Muscle of leg (tissue), 11 donors: ENCODE measurements around the gene GPR89A. TPM values are rescaled to one million over a fixed set of nuclear protein-coding genes. Genes with fewer than 3 reads are reported as not detected.
A peak's percentile ranks its signal among the peaks of the same experiment; 100 is the strongest.
"Not testable (repeated sequence)": the region's sequence is repeated elsewhere in the genome, so short reads cannot be mapped to it uniquely, and the experiment has no call there.

ENCODE experiments used
- DNase-seq: peaks from one replicate; pipeline ENCODE4 v3.0.0; 2013
- H3K27ac ChIP-seq: one replicate; pipeline ENCODE4 v1.5.1; 2013; ENCODE audit warnings: mild to moderate bottlenecking, low read length, control low read depth
- H3K27me3 ChIP-seq: one replicate; pipeline ENCODE4 v1.6.1; 2013; ENCODE audit warnings: low read length; ENCODE audit not compliant: control insufficient read depth, insufficient read depth
- H3K36me3 ChIP-seq: one replicate; pipeline ENCODE4 v1.6.1; 2013; ENCODE audit warnings: low read length; ENCODE audit not compliant: control insufficient read depth, insufficient read depth
- H3K4me1 ChIP-seq: one replicate; pipeline ENCODE4 v1.6.1; 2013; ENCODE audit warnings: low read length; ENCODE audit not compliant: control insufficient read depth, insufficient read depth
- H3K4me3 ChIP-seq: one replicate; pipeline ENCODE4 v1.5.1; 2013; ENCODE audit warnings: low read length, control low read depth
- H3K9me3 ChIP-seq: replicated peaks from 2 replicates; pipeline ENCODE4 v1.6.1; 2013; ENCODE audit warnings: low read depth, low read length; ENCODE audit not compliant: control insufficient read depth
- WGBS: methylation state at CpG from one replicate; pipeline ENCODE4 v1.1.5; 2013; ENCODE audit warnings: missing lambda C conversion rate; ENCODE audit not compliant: insufficient coverage; 5-methylcytosine and 5-hydroxymethylcytosine counted together
- polyA plus RNA-seq, 8 donors: library from polyadenylated mRNA; unstranded; fragments of 120-200 nt; gene quantifications; one replicate each; pipeline versions ENCODE4 v1.2.1 to v1.2.3, GENCODE V29; 2013; ENCODE audit warnings: inconsistent platforms in 1 of 8, low replicate concordance in 1 of 8; ENCODE audit not compliant: insufficient read length in 8 of 8, insufficient read depth in 1 of 8
- total RNA-seq: library from RNA; stranded (reverse); fragments of 120-200 nt; gene quantifications from one replicate; pipeline ENCODE4 v1.2.4, GENCODE V29; 2013

The GPR89A gene
- total and polyA plus RNA-seq, 9 donors: 8.5 to 16.9 (median 13.7) TPM

DNA sequence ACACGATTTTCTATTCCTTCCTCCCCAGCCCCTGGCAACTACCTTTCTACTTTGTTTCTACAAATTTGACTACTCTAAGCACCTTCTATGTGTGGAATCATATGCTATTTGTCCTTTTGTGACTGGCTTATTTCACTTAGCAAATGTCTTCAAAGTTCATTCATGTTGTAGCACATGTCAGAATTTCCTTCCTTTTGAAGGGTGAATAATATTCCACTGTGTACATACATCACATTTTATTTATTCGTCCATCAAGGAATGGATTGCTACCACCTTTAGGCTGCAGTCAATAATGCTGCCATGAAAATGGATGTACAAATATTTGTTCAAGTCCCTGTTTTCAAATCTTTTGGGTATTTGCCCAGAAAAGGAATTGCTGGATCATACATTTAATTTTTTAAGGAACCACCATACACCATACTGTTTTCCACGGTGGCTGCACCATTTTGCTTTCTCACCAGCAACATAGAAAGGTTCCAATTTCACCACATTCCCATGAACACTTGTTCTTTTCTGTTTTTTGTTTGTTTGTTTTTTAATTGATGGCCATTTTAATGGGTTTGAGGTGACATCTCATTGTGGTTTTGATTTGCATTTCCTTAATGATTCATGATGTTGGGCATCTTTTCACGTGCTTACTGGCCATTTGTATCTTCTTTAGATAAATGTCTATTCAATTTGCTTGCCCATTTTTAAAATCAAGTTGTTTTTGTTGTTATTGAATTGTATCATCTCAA, 102.7 kb downstream of the GPR89A start:
- Histone ChIP-seq H3K36me3 (no peaks in the 10 kb centered on the region), H3K27ac (no peak overlapping the region), H3K4me1 (no peaks in the 10 kb centered on the region), H3K27me3 (peaks cover 3% of the 10 kb centered on the region), H3K4me3 (no peak overlapping the region), H3K9me3 (no peaks in the 10 kb centered on the region)
- no CpG with 5 or more reads among the region's 4 CpGs for WGBS
- DNase-seq: no peak

DNA sequence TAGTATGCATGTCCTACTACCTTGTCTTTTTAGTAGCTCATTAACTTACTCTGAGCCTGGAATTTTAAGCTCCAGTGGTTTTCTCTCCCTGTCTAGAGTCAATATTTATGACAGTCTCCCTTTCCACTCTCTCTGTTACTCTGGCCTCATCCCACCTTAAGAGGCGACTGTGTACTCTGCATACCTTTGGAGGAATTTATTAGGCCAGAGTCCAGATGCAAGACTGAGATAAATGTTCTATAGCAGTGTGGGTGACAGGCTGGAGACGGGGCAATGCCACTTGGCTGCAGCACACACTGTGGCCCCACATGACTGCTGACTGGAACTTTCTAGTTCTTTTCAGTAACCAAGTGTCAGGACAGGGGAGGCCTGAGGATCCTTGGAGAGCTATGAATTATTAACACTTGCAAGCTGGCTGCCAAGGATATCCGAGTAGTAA, 103.4 kb downstream of the GPR89A start:
- Histone ChIP-seq H3K9me3 (no peaks in the 10 kb centered on the region), H3K4me1 (no peaks in the 10 kb centered on the region), H3K27ac (no peak overlapping the region), H3K4me3 (no peak overlapping the region), H3K36me3 (no peaks in the 10 kb centered on the region), H3K27me3 (peaks cover 3% of the 10 kb centered on the region)
- WGBS: 20% methylated on average over 2 of the region's 3 CpGs
- DNase-seq: no peak

DNA sequence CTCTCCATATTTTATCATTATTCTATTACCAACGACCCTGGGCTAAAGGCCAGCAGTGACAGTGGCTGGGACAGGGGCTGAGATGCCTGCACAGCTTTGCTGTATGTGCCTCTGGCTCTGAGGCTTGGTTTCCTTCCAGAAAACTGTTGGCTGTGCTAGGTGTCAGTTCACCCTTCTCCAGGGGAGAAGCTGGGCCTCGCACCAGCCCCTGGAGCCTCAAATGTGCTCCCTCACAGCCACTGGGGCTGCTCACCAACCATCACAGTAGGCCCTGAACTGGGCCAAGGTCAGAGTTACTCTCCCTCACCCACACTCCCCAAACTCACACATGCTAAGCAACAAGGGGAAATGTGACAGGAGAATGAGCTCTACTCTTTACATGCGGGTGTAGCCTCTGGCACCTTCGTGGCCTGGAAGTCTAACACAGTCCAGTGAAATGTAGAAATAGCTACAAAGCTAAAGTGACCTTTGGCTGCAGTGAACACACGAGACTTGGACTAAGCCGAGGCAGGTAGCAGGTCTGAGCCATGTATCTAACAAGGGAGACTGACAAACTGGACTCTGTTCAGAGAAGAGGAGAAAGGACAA, 106.8 kb downstream of the GPR89A start:
- Histone ChIP-seq H3K36me3 (no peaks in the 10 kb centered on the region), H3K27me3 (peaks cover 3% of the 10 kb centered on the region), H3K27ac (no peak overlapping the region), H3K9me3 (no peaks in the 10 kb centered on the region), H3K4me1 (no peaks in the 10 kb centered on the region), H3K4me3 (no peak overlapping the region)
- WGBS: 30% methylated on average over 4 of the region's 6 CpGs
- peak; percentile 11 for DNase-seq

DNA sequence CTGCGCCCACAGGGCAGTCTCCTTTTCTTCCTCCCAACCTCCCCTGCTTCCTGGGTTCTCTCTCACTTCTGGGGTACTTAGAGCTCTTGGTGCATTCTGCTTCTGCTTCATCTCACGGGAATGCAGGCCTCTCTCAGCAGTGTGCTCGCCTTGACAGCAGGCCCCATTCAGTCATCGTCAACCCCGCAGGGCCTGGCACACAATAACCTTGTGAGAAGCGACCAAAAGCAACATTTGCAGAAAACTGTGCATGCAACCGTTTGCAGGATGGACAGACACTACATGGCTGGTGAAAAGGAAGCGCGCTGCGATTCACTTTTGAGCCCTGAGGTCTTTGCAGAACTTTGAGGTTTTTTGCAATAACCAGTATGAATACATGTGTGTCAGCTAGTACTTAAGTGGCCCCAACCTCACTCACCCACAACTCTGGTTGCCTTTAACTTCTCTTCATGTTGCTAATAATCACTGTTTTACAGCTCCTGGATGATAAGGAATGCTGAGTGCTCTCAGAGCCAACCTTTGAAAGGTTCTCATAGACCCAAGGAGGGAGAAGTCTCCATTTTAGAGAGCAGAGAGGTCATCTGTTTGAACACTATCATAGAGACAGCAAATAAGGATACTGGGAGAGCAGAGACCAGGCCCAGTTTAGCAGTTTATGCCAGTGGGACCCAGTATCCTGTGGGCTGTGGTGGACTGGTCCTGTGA, 109.0 kb downstream of the GPR89A start:
- Histone ChIP-seq H3K27ac (no peak overlapping the region), H3K9me3 (no peaks in the 10 kb centered on the region), H3K4me1 (peaks cover 11% of the 10 kb centered on the region), H3K4me3 (no peak overlapping the region), H3K27me3 (peaks cover 15% of the 10 kb centered on the region), H3K36me3 (no peaks in the 10 kb centered on the region)
- WGBS: 93% methylated on average over 3 of the region's 10 CpGs
- DNase-seq: no peak

DNA sequence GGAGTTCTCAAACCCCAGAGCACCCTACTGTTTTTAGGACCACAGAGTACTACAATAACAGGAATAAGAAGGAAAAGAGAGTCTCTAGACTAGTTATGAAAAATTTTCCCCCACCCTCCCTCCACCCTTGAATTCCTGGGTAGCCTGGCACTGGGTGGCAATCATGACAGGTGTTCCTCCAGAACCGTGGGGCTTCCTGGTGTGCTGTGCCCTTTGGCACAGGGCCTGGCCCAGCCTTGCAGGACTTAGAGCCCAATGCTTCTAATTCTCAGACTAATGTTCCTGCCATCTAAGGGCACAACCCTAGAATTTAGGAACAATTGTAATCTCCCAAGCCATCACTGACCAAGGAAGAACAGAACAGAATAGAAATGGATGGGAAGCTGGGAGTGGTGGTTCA, 110.0 kb downstream of the GPR89A start:
- H3K27me3 ChIP-seq: peaks cover 15% of the 10 kb centered on the region

DNA sequence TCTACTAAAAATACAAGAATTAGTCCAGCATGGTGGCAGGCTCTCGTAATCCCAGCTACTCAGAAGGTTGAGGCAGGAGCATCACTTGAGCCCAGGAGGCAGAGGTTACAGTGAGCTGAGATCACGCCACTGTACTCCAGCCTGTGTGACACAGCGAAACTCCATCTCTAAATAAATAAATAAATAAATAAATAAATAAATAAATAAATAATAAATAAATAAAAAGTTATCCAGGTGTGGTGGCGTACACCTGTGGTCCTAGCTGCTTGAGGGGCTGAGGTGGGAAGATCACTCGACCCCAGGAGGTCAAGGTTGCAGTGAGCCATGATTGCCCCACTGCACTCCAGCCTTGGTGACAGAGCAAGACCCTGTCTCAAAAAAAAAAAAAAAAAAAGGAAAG, 110.7 kb downstream of the GPR89A start:
- Histone ChIP-seq H3K27me3 (peaks cover 15% of the 10 kb centered on the region), H3K4me1 (peaks cover 11% of the 10 kb centered on the region)
- not testable (repeated sequence) for DNase-seq, H3K9me3 ChIP-seq, H3K4me3 ChIP-seq, H3K27ac ChIP-seq, H3K36me3 ChIP-seq
- 100% methylated on average over 1 of the region's 5 CpGs for WGBS

More for the DNA sequence above, 110.0 kb downstream of the GPR89A start:
- no peak for DNase-seq
- H3K4me3 ChIP-seq: no peak overlapping the region
- WGBS: 75% methylated on average over 1 of the region's 1 CpG
- no peaks in the 10 kb centered on the region for H3K36me3 ChIP-seq
- no peaks in the 10 kb centered on the region for H3K9me3 ChIP-seq
- no peak overlapping the region for H3K27ac ChIP-seq
- H3K4me1 ChIP-seq: peaks cover 11% of the 10 kb centered on the region

DNA sequence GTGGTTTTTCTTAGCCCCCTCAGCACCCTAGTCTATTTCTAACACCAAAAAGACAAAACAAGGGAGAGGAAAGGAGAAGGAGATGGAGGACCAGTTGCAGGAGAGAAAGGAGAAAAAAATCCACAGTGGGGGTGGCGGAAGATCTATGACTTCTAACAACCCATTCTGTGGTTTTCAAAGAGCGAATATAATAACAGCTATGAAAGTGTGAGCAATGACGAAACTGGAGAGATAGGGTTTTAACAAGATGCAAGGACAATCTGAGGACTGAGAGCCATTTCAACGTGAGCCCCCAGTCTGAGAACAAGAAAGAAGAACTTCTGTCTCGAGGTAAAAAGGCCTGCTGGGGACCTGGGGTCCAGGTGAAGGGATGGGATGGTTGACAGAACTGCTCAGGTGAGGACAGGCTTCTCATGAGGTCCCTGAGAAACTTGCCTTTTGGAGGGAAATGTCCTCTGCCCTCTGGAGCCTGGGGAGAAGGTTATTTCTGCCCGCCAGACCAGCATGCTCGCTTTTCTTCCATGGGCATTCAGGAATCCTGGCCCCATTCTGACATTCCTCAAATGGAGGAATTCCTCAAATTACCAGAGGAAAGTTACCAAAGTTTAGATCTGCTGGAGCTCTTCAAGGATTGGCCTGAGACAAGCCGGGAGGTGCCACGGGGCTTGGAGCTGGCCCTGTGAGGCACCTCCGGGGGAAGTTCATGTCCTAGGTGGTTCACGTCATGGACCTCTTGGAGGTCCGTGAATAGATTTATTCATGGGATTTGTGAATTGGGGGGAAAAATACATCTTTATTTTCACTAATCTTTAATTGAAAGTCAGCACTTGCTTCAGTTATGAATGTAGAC, 111.7 kb downstream of the GPR89A start, which contains the start of gene CD160:
CD160 (plus strand) TSS at position 270 of the 850 bp plus-strand sequence. CDS start 8,829 bp downstream, outside the sequence.
- peaks cover 11% of the 10 kb centered on the region for H3K4me1 ChIP-seq
- no peak within 1 kb of the TSS for H3K4me3 ChIP-seq
- H3K36me3 ChIP-seq: no peaks in the 10 kb centered on the region
- H3K9me3 ChIP-seq: no peaks in the 10 kb centered on the region
- DNase-seq: no peak
- 74% methylated on average over 5 of the region's 12 CpGs for WGBS
- H3K27me3 ChIP-seq: peaks cover 15% of the 10 kb centered on the region
- no peak within 1 kb of the TSS for H3K27ac ChIP-seq

Other genes starting within 250 kb of the GPR89A start
- gene NBPF20, start 182.4 kb upstream of the GPR89A start, total RNA-seq: 9.4 TPM
- gene NBPF20, start 182.4 kb upstream of the GPR89A start, polyA plus RNA-seq: 1 to 10 TPM; 3.1 to 5.8 (median 4.2) TPM
- gene PDZK1, start 99.4 kb downstream of the GPR89A start, total RNA-seq: 0.40 TPM
- 1 to 10 TPM in 3 of 8 donors, under 1 TPM in 5; 0.50 to 3.2 (median 0.83) TPM for gene PDZK1, start 99.4 kb downstream of the GPR89A start, polyA plus RNA-seq
- gene CD160, start 111.5 kb downstream of the GPR89A start, total RNA-seq: 0.09 TPM
- under 1 TPM; 0.10 to 0.95 (median 0.80) TPM for gene CD160, start 111.5 kb downstream of the GPR89A start, polyA plus RNA-seq
- gene RNF115, start 216.1 kb downstream of the GPR89A start, total RNA-seq: 13.7 TPM
- 10 to 100 TPM; 10.8 to 18.8 (median 13.3) TPM for gene RNF115, start 216.1 kb downstream of the GPR89A start, polyA plus RNA-seq
- 19.8 TPM for gene POLR3C, start 216.2 kb downstream of the GPR89A start, total RNA-seq
- gene POLR3C, start 216.2 kb downstream of the GPR89A start, polyA plus RNA-seq: 10 to 100 TPM; 16.2 to 24.8 (median 20.9) TPM
- 15.9 TPM for gene NUDT17, start 237.6 kb downstream of the GPR89A start, total RNA-seq
- 10 to 100 TPM; 11.9 to 20.8 (median 13.8) TPM for gene NUDT17, start 237.6 kb downstream of the GPR89A start, polyA plus RNA-seq